ENCODE data around the gene ZIC1.

Gene ZIC1

DNA sequence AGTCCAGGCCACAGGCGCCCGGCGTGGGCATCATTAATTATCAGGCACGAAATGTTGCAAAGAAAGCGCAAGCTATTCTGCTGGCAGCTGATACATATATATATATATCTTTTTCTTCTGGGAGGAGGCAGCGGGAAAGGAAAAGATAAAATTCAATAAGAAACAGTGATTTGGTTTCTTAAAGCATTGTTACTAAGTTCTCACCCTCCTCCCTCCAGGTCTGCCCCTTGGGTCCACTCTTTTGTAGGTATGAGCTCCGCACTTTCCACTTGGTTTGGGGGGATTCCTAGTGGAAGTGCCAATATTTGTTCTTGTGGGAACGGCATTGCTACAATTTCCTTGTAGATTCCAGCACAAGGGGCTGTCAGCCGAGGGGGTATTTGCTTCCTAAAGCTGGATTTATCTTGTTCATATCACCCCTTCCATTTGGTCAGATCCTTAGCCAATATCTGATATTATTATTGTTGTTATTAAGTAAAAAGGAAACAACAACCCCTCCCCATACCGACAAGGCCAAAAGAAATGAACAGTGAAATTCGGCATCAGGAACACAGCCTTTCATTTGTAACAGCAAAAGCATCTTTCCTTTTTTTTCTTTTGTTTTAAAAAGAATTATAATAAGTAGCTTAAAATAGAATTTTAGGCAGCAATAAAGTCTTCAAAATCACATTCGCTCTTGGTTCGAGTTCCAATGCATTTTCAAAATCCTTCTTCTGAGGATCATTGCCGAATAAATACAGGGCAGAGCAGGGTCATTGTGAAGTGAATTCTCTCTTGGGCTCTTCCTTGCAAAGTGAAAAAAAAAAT, 15.6 kb downstream of the ZIC1 start:
- TF ChIP-seq, protein P1, sequence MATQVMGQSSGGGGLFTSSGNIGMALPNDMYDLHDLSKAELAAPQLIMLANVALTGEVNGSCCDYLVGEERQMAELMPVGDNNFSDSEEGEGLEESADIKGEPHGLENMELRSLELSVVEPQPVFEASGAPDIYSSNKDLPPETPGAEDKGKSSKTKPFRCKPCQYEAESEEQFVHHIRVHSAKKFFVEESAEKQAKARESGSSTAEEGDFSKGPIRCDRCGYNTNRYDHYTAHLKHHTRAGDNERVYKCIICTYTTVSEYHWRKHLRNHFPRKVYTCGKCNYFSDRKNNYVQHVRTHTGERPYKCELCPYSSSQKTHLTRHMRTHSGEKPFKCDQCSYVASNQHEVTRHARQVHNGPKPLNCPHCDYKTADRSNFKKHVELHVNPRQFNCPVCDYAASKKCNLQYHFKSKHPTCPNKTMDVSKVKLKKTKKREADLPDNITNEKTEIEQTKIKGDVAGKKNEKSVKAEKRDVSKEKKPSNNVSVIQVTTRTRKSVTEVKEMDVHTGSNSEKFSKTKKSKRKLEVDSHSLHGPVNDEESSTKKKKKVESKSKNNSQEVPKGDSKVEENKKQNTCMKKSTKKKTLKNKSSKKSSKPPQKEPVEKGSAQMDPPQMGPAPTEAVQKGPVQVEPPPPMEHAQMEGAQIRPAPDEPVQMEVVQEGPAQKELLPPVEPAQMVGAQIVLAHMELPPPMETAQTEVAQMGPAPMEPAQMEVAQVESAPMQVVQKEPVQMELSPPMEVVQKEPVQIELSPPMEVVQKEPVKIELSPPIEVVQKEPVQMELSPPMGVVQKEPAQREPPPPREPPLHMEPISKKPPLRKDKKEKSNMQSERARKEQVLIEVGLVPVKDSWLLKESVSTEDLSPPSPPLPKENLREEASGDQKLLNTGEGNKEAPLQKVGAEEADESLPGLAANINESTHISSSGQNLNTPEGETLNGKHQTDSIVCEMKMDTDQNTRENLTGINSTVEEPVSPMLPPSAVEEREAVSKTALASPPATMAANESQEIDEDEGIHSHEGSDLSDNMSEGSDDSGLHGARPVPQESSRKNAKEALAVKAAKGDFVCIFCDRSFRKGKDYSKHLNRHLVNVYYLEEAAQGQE (IDR thresholded peaks at IDR 0.05; ENCODE audit: insufficient replicate concordance, low read depth): no peak
- no peak for TF ChIP-seq CTCF (IDR thresholded peaks at IDR 0.05; ENCODE audit: insufficient read depth, low read length)
- TF ChIP-seq POLR2AphosphoS5 (IDR thresholded peaks at IDR 0.05; ENCODE audit: low read depth): no peak
- TF ChIP-seq SPI1 (IDR thresholded peaks at IDR 0.05; ENCODE audit: borderline replicate concordance, low read depth): no peak
- no peak for TF ChIP-seq GABPA (IDR thresholded peaks at IDR 0.05; ENCODE audit: low read depth)
- Histone ChIP-seq H3K27me3 (ENCODE audit: insufficient read depth, poor library complexity, severe bottlenecking) (peaks cover 51% of the 10 kb centered on the region), H3K4me3 (replicated peaks; ENCODE audit: insufficient read depth, low read length) (no peak overlapping the region), H3K27ac (replicated peaks) (no peak overlapping the region)
- DNase-seq (ENCODE audit: low read depth in 1 of 2, low spot score in 1 of 2): no peak

GRCh38 chr3:147425388-147425850, 16.3 kb downstream of the ZIC1 start:
- no peak for TF ChIP-seq GABPA (IDR thresholded peaks at IDR 0.05; ENCODE audit: low read depth)
- TF ChIP-seq CTCF (IDR thresholded peaks at IDR 0.05; ENCODE audit: insufficient read depth, low read length): no peak
- TF ChIP-seq, protein P1 (IDR thresholded peaks at IDR 0.05; ENCODE audit: insufficient replicate concordance, low read depth): no peak
- TF ChIP-seq SPI1 (IDR thresholded peaks at IDR 0.05; ENCODE audit: borderline replicate concordance, low read depth): no peak
- no peak for TF ChIP-seq POLR2AphosphoS5 (IDR thresholded peaks at IDR 0.05; ENCODE audit: low read depth)
- no peak overlapping the region for H3K4me3 ChIP-seq (replicated peaks; ENCODE audit: insufficient read depth, low read length)
- peaks cover 46% of the 10 kb centered on the region for H3K27me3 ChIP-seq (ENCODE audit: insufficient read depth, poor library complexity, severe bottlenecking)
- H3K27ac ChIP-seq (replicated peaks): no peak overlapping the region
- no peak for DNase-seq (ENCODE audit: low read depth in 1 of 2, low spot score in 1 of 2)

- H3K27ac ChIP-seq (replicated peaks): no peak overlapping the region
- H3K4me3 ChIP-seq (replicated peaks; ENCODE audit: insufficient read depth, low read length): no peak overlapping the region
- no peak for DNase-seq (ENCODE audit: low read depth in 1 of 2, low spot score in 1 of 2)
- H3K27me3 ChIP-seq (ENCODE audit: insufficient read depth, poor library complexity, severe bottlenecking): peaks cover 32% of the 10 kb centered on the region
- TF ChIP-seq GABPA (IDR thresholded peaks at IDR 0.05; ENCODE audit: low read depth) (no peak), SPI1 (IDR thresholded peaks at IDR 0.05; ENCODE audit: borderline replicate concordance, low read depth) (no peak), POLR2AphosphoS5 (IDR thresholded peaks at IDR 0.05; ENCODE audit: low read depth) (no peak), CTCF (IDR thresholded peaks at IDR 0.05; ENCODE audit: insufficient read depth, low read length) (no peak)
- TF ChIP-seq, protein P1 (IDR thresholded peaks at IDR 0.05; ENCODE audit: insufficient replicate concordance, low read depth): no peak
Observed at GRCh38 chr3:147426931-147427330, 17.8 kb downstream of the ZIC1 start.
